ENCODE data around the gene NEU4.

The NEU4 gene

DNA sequence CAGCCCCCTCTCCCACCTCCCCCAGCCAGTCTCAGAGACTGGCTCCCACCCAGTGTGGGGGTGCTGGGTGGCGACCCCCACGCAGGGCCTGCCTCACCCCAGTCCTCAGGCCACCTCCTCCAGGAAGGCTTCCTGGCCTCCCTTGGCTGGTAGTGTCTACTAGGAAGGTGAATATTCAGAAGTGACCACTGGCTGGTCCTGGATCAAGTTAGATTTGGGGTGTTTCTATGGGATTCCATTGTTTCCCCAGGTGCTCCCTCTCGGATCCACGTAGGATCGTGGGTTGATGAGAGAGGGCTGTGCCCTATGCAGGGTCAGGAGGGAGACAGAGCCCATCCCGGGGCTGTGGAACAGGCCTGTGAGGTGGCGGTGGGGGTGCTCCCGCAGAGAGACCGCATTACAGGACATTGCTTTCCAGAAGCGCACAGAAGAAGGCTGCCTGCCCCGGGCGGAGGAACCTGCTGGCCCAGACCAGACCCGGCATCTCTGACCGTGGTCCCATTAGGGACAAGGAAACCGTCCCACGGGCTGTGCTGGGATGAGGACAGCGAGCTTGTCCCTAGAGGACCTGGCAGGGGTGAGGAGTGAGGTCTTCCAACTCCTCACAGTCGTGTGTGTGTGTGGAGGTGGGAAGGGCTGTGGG, 46.4 kb downstream of the NEU4 start:
- Mint-ChIP-seq H3K27me3 (ENCODE audit: low read depth, poor library complexity) (peaks cover 4% of the 10 kb centered on the region), H3K4me3 (no peak overlapping the region), H3K4me1 (peaks cover 27% of the 10 kb centered on the region), H3K36me3 (ENCODE audit: low read depth) (no peaks in the 10 kb centered on the region), H3K27ac (no peak overlapping the region), H3K9me3 (no peaks in the 10 kb centered on the region)
- no peak for DNase-seq
- TF ChIP-seq, protein P1, sequence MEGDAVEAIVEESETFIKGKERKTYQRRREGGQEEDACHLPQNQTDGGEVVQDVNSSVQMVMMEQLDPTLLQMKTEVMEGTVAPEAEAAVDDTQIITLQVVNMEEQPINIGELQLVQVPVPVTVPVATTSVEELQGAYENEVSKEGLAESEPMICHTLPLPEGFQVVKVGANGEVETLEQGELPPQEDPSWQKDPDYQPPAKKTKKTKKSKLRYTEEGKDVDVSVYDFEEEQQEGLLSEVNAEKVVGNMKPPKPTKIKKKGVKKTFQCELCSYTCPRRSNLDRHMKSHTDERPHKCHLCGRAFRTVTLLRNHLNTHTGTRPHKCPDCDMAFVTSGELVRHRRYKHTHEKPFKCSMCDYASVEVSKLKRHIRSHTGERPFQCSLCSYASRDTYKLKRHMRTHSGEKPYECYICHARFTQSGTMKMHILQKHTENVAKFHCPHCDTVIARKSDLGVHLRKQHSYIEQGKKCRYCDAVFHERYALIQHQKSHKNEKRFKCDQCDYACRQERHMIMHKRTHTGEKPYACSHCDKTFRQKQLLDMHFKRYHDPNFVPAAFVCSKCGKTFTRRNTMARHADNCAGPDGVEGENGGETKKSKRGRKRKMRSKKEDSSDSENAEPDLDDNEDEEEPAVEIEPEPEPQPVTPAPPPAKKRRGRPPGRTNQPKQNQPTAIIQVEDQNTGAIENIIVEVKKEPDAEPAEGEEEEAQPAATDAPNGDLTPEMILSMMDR (IDR thresholded peaks at IDR 0.05) = no peak

DNA sequence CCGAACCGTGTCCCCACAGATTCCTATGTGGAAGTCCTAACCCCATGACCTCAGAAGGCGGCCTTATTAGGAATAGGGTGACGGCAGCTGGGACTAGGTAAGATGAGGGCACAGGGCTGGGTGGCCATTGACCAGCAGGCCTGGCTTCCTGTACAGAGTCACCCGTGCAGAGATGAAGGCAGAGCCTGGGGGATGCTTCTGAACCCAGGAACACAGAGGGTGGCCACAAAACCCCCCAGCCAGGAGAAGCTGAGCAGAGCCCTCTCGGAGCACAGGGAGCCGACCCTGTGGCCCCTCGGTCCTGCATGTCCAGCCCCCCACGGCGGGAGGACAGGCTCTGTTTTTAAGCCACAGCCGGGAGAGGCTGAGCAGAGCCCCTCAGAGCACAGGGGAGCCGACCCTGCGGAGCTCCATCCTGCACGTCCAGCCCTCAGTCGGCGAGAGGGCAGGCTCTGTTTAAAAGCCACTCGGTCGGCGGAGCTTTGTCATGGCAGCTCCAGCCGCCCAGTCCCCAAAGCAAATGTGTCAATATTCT, 47.0 kb downstream of the NEU4 start:
- Mint-ChIP-seq H3K9me3 (no peaks in the 10 kb centered on the region), H3K36me3 (ENCODE audit: low read depth) (no peaks in the 10 kb centered on the region), H3K27me3 (ENCODE audit: low read depth, poor library complexity) (peaks cover 4% of the 10 kb centered on the region), H3K27ac (no peak overlapping the region), H3K4me1 (peaks cover 27% of the 10 kb centered on the region), H3K4me3 (no peak overlapping the region)
- TF ChIP-seq, protein P1 (IDR thresholded peaks at IDR 0.05) = no peak
- no peak for DNase-seq

DNA sequence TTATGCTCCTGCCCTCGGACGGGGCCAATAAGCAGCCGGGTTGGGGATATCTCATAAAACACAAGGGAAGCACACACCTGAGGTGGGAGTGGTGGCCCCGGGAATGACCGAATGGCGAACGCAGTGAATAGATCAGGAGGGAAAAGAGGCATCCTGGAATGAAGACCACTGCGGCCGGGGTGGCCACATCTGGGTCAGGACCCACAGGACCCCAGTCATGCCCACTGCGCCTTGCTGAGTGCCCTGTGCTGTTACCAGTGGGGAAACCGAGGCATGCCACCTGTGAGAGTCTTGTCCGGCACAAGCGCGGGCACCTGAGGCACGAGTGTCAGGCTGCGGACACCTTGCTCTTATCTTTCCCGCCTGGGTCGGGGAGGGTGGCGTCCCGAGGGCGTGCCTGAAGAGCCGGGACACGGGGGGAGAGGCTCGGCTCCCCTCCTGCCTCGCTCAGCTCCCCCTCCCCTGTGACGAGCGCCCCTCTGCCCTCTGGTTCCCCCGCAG, 48.1 kb downstream of the NEU4 start:
- Mint-ChIP-seq H3K9me3 (no peaks in the 10 kb centered on the region), H3K4me1 (peaks cover 32% of the 10 kb centered on the region), H3K4me3 (no peak overlapping the region), H3K36me3 (ENCODE audit: low read depth) (no peaks in the 10 kb centered on the region), H3K27ac (no peak overlapping the region), H3K27me3 (ENCODE audit: low read depth, poor library complexity) (peaks cover 4% of the 10 kb centered on the region)
- peak; percentile 0 for DNase-seq
- TF ChIP-seq, protein P1 (IDR thresholded peaks at IDR 0.05) = no peak

DNA sequence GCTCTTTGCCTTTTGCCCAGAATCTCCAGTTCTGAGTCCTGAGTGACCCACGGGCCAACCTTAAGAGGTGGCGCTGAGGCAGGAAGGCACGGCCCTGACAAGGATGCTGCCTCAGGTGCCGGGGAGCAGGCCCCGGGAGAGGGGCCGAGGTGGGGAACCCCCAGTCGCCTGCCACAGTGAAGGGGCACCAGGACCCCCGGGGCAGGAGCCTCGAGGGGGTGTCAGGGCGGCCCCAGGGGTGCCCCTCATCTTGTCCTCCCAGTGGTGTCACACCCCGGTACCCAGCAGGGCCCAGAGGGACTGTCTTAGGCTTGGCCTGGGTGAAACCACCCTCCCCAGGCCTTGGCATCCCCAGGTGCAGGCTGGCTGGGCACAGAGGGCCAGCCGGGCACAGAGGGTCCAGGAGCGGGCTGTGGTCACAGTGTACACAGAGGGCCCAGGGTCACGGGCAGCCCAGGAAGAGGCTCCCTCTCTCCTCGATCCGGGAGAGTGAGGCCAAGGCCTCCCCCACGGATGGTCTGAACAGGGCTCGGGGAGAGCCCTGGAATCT, 48.7 kb downstream of the NEU4 start:
- Mint-ChIP-seq H3K9me3 (no peaks in the 10 kb centered on the region), H3K36me3 (ENCODE audit: low read depth) (no peaks in the 10 kb centered on the region), H3K27me3 (ENCODE audit: low read depth, poor library complexity) (peaks cover 4% of the 10 kb centered on the region), H3K4me3 (no peak overlapping the region), H3K4me1 (peaks cover 35% of the 10 kb centered on the region), H3K27ac (no peak overlapping the region)
- peak; percentile 1 for DNase-seq
- TF ChIP-seq, protein P1 (IDR thresholded peaks at IDR 0.05) = no peak

DNA sequence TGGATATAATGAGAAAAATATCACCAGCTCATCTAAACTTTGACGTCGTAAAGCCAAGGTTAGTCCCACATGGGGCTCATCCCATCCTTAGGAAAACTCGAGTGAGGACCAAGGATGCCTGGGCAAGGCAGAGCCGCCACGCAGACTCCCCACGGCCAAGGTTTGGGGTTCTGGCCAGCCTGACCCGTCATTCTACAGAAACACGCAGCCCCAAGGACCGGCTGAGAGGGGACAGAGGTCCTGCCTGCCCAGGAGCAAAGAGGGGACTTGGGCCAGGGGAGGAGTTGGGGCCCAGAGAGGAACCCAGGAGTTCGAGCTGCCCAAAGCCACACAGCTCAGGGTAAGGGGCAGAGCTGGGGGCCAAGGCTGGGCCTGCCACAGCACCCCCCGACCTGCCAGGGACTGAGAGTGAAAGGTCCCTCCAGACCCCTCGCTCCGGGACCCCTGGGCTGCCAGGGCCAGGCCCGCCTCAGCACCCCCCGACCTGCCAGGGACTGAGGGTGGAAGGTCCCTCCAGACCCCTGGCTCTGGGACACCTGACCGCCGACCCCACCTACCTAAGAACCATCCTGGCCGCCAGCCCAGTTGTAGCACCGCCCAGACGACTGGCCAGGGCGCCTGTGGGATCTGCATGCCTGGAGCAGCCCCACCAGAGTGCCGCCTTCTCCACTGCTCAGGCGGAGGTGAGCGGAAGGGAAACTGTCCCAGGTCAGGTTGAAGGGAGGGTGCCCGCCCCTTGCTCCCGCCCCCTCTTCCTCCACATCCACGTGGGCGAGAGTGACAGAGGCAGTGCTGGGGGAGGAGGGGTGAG, 49.4 kb downstream of the NEU4 start, which contains the start of gene PDCD1:
Gene PDCD1 (minus strand): TSS at position 689 of the 811 bp plus-strand sequence. CDS start 56 bp downstream, at position 633.
- DNase-seq = peak; percentile 28
- Mint-ChIP-seq H3K9me3 (no peaks in the 10 kb centered on the region), H3K4me3 (no peak within 1 kb of the TSS), H3K36me3 (ENCODE audit: low read depth) (no peaks in the 10 kb centered on the region), H3K27me3 (ENCODE audit: low read depth, poor library complexity) (peaks cover 4% of the 10 kb centered on the region), H3K4me1 (peaks cover 35% of the 10 kb centered on the region), H3K27ac (no peak within 1 kb of the TSS)
- TF ChIP-seq, protein P1 (IDR thresholded peaks at IDR 0.05) = no peak
